HG03565 (cell line): ENCODE measurements around the gene MPPED2.

Source experiments
- ATAC-seq: cut with Tn5 transposase; IDR thresholded peaks from one replicate; pipeline ENCODE4 v1.9.1; 2021; ENCODE audit warnings: mild to moderate bottlenecking, moderate library complexity; ENCODE audit not compliant: unreplicated experiment

The MPPED2 gene

GRCh38 chr11:30423886-30424285, 162.3 kb downstream of the MPPED2 start:
- no peak for ATAC-seq

GRCh38 chr11:30423279-30423648, 162.9 kb downstream of the MPPED2 start:
- no peak for ATAC-seq

GRCh38 chr11:30422447-30423278, 163.5 kb downstream of the MPPED2 start:
- no peak for ATAC-seq

- ATAC-seq, result no peak
Observed at GRCh38 chr11:30420233-30420787, 165.8 kb downstream of the MPPED2 start.

GRCh38 chr11:30414806-30415205, 171.3 kb downstream of the MPPED2 start:
- no peak for ATAC-seq

- ATAC-seq, result no peak
Observed at GRCh38 chr11:30414244-30414643, 171.9 kb downstream of the MPPED2 start.

GRCh38 chr11:30412509-30412908, 173.6 kb downstream of the MPPED2 start:
- no peak for ATAC-seq

- no peak for ATAC-seq
Observed at GRCh38 chr11:30411383-30411782, 174.8 kb downstream of the MPPED2 start.

GRCh38 chr11:30406978-30407762, 179.0 kb downstream of the MPPED2 start:
- ATAC-seq, result no peak

- no peak for ATAC-seq
Observed at GRCh38 chr11:30405385-30405784, 180.8 kb downstream of the MPPED2 start.

- no peak for ATAC-seq
Observed at GRCh38 chr11:30404136-30404535, 182.0 kb downstream of the MPPED2 start.

- no peak for ATAC-seq
Observed at GRCh38 chr11:30395751-30396150, 190.4 kb downstream of the MPPED2 start.

GRCh38 chr11:30393012-30393411, 193.1 kb downstream of the MPPED2 start:
- ATAC-seq, result no peak

- no peak for ATAC-seq
Observed at GRCh38 chr11:30392221-30392784, 193.8 kb downstream of the MPPED2 start.

GRCh38 chr11:30388957-30389356, 197.2 kb downstream of the MPPED2 start:
- ATAC-seq, result no peak

GRCh38 chr11:30387891-30388861, 198.0 kb downstream of the MPPED2 start:
- ATAC-seq, result no peak

- ATAC-seq, result no peak
Observed at GRCh38 chr11:30381879-30382278, 204.3 kb downstream of the MPPED2 start.

- no peak for ATAC-seq
Observed at GRCh38 chr11:30380846-30381245, 205.3 kb downstream of the MPPED2 start.

- ATAC-seq, result no peak
Observed at GRCh38 chr11:30377347-30377746, 208.8 kb downstream of the MPPED2 start.

- no peak for ATAC-seq
Observed at GRCh38 chr11:30370164-30370563, 216.0 kb downstream of the MPPED2 start.
